Neural progenitor cell (in vitro differentiated cells): ENCODE measurements around the gene HSD17B8.
A peak's percentile ranks its signal among the peaks of the same experiment; 100 is the strongest.

Source experiments
- EZH2 ChIP-seq: fragments of 200-600 bp; sonication (generic); IDR thresholded peaks from 2 replicates; pipeline ENCODE4 v1.6.1; 2017; ENCODE audit warnings: antibody characterized with exemption, mild to moderate bottlenecking, moderate library complexity
- TF ChIP-seq, protein P1 (sequence below): fragments of 200-600 bp; sonication (generic); IDR thresholded peaks from 2 replicates; pipeline ENCODE4 v1.5.1; 2017; ENCODE audit warnings: antibody characterized with exemption, mild to moderate bottlenecking

- TF ChIP-seq, protein P1, sequence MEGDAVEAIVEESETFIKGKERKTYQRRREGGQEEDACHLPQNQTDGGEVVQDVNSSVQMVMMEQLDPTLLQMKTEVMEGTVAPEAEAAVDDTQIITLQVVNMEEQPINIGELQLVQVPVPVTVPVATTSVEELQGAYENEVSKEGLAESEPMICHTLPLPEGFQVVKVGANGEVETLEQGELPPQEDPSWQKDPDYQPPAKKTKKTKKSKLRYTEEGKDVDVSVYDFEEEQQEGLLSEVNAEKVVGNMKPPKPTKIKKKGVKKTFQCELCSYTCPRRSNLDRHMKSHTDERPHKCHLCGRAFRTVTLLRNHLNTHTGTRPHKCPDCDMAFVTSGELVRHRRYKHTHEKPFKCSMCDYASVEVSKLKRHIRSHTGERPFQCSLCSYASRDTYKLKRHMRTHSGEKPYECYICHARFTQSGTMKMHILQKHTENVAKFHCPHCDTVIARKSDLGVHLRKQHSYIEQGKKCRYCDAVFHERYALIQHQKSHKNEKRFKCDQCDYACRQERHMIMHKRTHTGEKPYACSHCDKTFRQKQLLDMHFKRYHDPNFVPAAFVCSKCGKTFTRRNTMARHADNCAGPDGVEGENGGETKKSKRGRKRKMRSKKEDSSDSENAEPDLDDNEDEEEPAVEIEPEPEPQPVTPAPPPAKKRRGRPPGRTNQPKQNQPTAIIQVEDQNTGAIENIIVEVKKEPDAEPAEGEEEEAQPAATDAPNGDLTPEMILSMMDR = no peak
- peak; percentile 15 for TF ChIP-seq EZH2
Observed at GRCh38 chr6:33207552-33208090, 3.2 kb downstream of the HSD17B8 start.
